HG03103 (cell line): ENCODE measurements around the gene LRRTM4.
"Not testable (repeated sequence)": the region's sequence is repeated elsewhere in the genome, so short reads cannot be mapped to it uniquely, and the experiment has no call there.

Experiments
- ATAC-seq: cut with Tn5 transposase; IDR thresholded peaks from one replicate; pipeline ENCODE4 v1.9.1; 2021; ENCODE audit warnings: low read depth; ENCODE audit not compliant: unreplicated experiment

The LRRTM4 gene

GRCh38 chr2:77190721-77191346 is 331.3 kb downstream of the LRRTM4 start:
- ATAC-seq, result no peak

- no peak for ATAC-seq
These were observed 337.1 kb downstream of the LRRTM4 start for GRCh38 chr2:77185052-77185451.

GRCh38 chr2:77179297-77179696 is 342.9 kb downstream of the LRRTM4 start:
- no peak for ATAC-seq

- ATAC-seq, result not testable (repeated sequence)
These were observed 346.9 kb downstream of the LRRTM4 start for GRCh38 chr2:77175266-77175780.

- ATAC-seq, result no peak
These were observed 352.8 kb downstream of the LRRTM4 start for GRCh38 chr2:77169426-77169825.

GRCh38 chr2:77164021-77164420 is 358.2 kb downstream of the LRRTM4 start:
- ATAC-seq, result not testable (repeated sequence)

- no peak for ATAC-seq
These were observed 361.2 kb downstream of the LRRTM4 start for GRCh38 chr2:77161009-77161408.

- no peak for ATAC-seq
These were observed 365.6 kb downstream of the LRRTM4 start for GRCh38 chr2:77156599-77156998.

GRCh38 chr2:77155511-77155910 is 366.7 kb downstream of the LRRTM4 start:
- ATAC-seq, result no peak

- ATAC-seq, result no peak
These were observed 372.6 kb downstream of the LRRTM4 start for GRCh38 chr2:77149565-77149964.

GRCh38 chr2:77147153-77147552 is 375.0 kb downstream of the LRRTM4 start:
- no peak for ATAC-seq

- ATAC-seq, result no peak
These were observed 377.4 kb downstream of the LRRTM4 start for GRCh38 chr2:77144772-77145171.

GRCh38 chr2:77142141-77142540 is 380.0 kb downstream of the LRRTM4 start:
- ATAC-seq, result no peak

- not testable (repeated sequence) for ATAC-seq
These were observed 393.7 kb downstream of the LRRTM4 start for GRCh38 chr2:77128479-77128878.

- ATAC-seq, result no peak
These were observed 394.8 kb downstream of the LRRTM4 start for GRCh38 chr2:77127345-77127744.

- no peak for ATAC-seq
These were observed 400.7 kb downstream of the LRRTM4 start for GRCh38 chr2:77121518-77121917.

GRCh38 chr2:77119333-77119732 is 402.8 kb downstream of the LRRTM4 start:
- no peak for ATAC-seq

- no peak for ATAC-seq
These were observed 413.3 kb downstream of the LRRTM4 start for GRCh38 chr2:77108915-77109314.

GRCh38 chr2:77105008-77105407 is 417.2 kb downstream of the LRRTM4 start:
- no peak for ATAC-seq

- no peak for ATAC-seq
These were observed 417.6 kb downstream of the LRRTM4 start for GRCh38 chr2:77104554-77104953.

GRCh38 chr2:77102927-77103326 is 419.2 kb downstream of the LRRTM4 start:
- no peak for ATAC-seq

- no peak for ATAC-seq
These were observed 420.3 kb downstream of the LRRTM4 start for GRCh38 chr2:77101796-77102452.
